Right atrium auricular region (tissue), 2 donors: ENCODE data around the gene SHLD1. TPM values are rescaled to one million over a fixed set of nuclear protein-coding genes. Genes with fewer than 3 reads are reported as not detected.
"Not testable (repeated sequence)": the region's sequence is repeated elsewhere in the genome, so short reads cannot be mapped to it uniquely, and the experiment has no call there.

Experiments used
- DNase-seq: peaks from one replicate; pipeline ENCODE4 v3.0.0-alpha.2; 2019; ENCODE audit warnings: low spot score
- H3K27ac ChIP-seq, 2 donors: fragments of 200-600 bp; sonication (generic); 1 replicate in 1 of 2; 2 replicates in 1 of 2; pipeline ENCODE4 v1.5.1; 2016 to 2019
- H3K27me3 ChIP-seq, 2 donors: fragments of 200-600 bp; sonication (generic); one replicate each; pipeline versions ENCODE4 v1.5.1 to v1.6.0; 2017 to 2019
- H3K36me3 ChIP-seq: fragments of 200-600 bp; sonication (generic); one replicate; pipeline ENCODE4 v1.5.1; 2016
- H3K4me1 ChIP-seq, 2 donors: fragments of 200-600 bp; sonication (generic); one replicate each; pipeline versions ENCODE4 v1.5.1 to v1.6.0; 2017 to 2019
- H3K4me3 ChIP-seq, 2 donors: fragments of 200-600 bp; sonication (generic); 1 replicate in 1 of 2; 2 replicates in 1 of 2; pipeline ENCODE4 v1.5.1; 2017 to 2019; ENCODE audit warnings: mild to moderate bottlenecking in 1 of 2, moderate library complexity in 1 of 2
- H3K9me3 ChIP-seq, 2 donors: fragments of 200-600 bp; sonication (generic); one replicate each; pipeline ENCODE4 v1.5.1; 2019
- CTCF ChIP-seq, 2 donors: fragments of 200-600 bp; sonication (generic); IDR thresholded peaks; one replicate each; pipeline ENCODE4 v1.5.1; 2019; ENCODE audit warnings: antibody characterized with exemption in 2 of 2
- total RNA-seq, 2 donors: library from RNA; depleted of rRNA; stranded (reverse); fragments of >200 nt; gene quantifications; one replicate each; pipeline ENCODE4 v1.1.0, GENCODE V29; 2016

The SHLD1 gene
- total RNA-seq, 2 donors from 2014 or later: 4.7 to 9.6 TPM

GRCh38 chr20:5741089-5741488 lies 9.1 kb upstream of the SHLD1 start:
- Histone ChIP-seq H3K4me3 (no peak overlapping the region), H3K36me3 (no peaks in the 10 kb centered on the region), H3K27ac (no peak overlapping the region), H3K27me3 (no peaks in the 10 kb centered on the region), H3K9me3 (no peaks in the 10 kb centered on the region), H3K4me1 (no peaks in the 10 kb centered on the region)
- no peak for TF ChIP-seq CTCF (IDR thresholded peaks at IDR 0.05)
- DNase-seq: no peak

GRCh38 chr20:5742041-5742440 lies 8.2 kb upstream of the SHLD1 start:
- DNase-seq: no peak
- H3K27me3 ChIP-seq: no peaks in the 10 kb centered on the region
- no peak overlapping the region for H3K4me3 ChIP-seq
- H3K9me3 ChIP-seq: no peaks in the 10 kb centered on the region
- H3K4me1 ChIP-seq: no peaks in the 10 kb centered on the region
- no peaks in the 10 kb centered on the region for H3K36me3 ChIP-seq
- no peak overlapping the region for H3K27ac ChIP-seq
- no peak for TF ChIP-seq CTCF (IDR thresholded peaks at IDR 0.05)

GRCh38 chr20:5745416-5746030 lies 4.7 kb upstream of the SHLD1 start:
- Histone ChIP-seq H3K36me3 (no peaks in the 10 kb centered on the region), H3K4me1 (no peaks in the 10 kb centered on the region), H3K27ac (no peak overlapping the region), H3K9me3 (no peaks in the 10 kb centered on the region), H3K4me3 (no peak overlapping the region), H3K27me3 (no peaks in the 10 kb centered on the region)
- no peak for DNase-seq
- no peak for TF ChIP-seq CTCF (IDR thresholded peaks at IDR 0.05)

- no peaks in the 10 kb centered on the region for H3K36me3 ChIP-seq
- H3K27ac ChIP-seq: no peak overlapping the region
- no peak for DNase-seq
Measured at GRCh38 chr20:5746064-5746463, 4.1 kb upstream of the SHLD1 start.

GRCh38 chr20:5748246-5748645 lies 2.0 kb upstream of the SHLD1 start:
- Histone ChIP-seq H3K9me3 (no peaks in the 10 kb centered on the region), H3K4me1 (peaks cover 0 to 14% of the 10 kb centered on the region in 2 donors), H3K27me3 (no peaks in the 10 kb centered on the region), H3K4me3 (no peak overlapping the region), H3K36me3 (no peaks in the 10 kb centered on the region), H3K27ac (no peak overlapping the region)
- no peak for DNase-seq
- no peak for TF ChIP-seq CTCF (IDR thresholded peaks at IDR 0.05)

More at GRCh38 chr20:5746064-5746463, 4.1 kb upstream of the SHLD1 start:
- no peak for TF ChIP-seq CTCF (IDR thresholded peaks at IDR 0.05)
- H3K27me3 ChIP-seq: no peaks in the 10 kb centered on the region
- H3K4me3 ChIP-seq: no peak overlapping the region
- no peaks in the 10 kb centered on the region for H3K9me3 ChIP-seq
- H3K4me1 ChIP-seq: peaks cover 0 to 3% of the 10 kb centered on the region in 2 donors

GRCh38 chr20:5749512-5749951 lies 669 bp upstream of the SHLD1 start:
- DNase-seq, H3K27me3 ChIP-seq, H3K36me3 ChIP-seq, H3K9me3 ChIP-seq, H3K4me3 ChIP-seq: not testable (repeated sequence)
- peak overlapping the region in 1 of 2 donors; percentile 74 for H3K27ac ChIP-seq
- H3K4me1 ChIP-seq: peaks cover 0 to 14% of the 10 kb centered on the region in 2 donors
